Prostate gland (tissue), 1 donor: ENCODE data around the gene L3MBTL1.

Experiments used
- POLR2A ChIP-seq: fragments of 450-650 bp; IDR thresholded peaks from one replicate; pipeline ENCODE4 v1.6.1; 2016; ENCODE audit warnings: antibody characterized with exemption, mild to moderate bottlenecking
- POLR2AphosphoS5 ChIP-seq: sonication (generic); formaldehyde crosslinking; IDR thresholded peaks from one replicate; pipeline ENCODE4 v1.6.1; 2017; ENCODE audit warnings: antibody characterized with exemption

- TF ChIP-seq POLR2A: no peak
- peak; percentile 38 for TF ChIP-seq POLR2AphosphoS5
Measured at GRCh38 chr20:43543138-43543537, 35.6 kb downstream of the L3MBTL1 start.
